CD4-positive, alpha-beta T cell treated with Interleukin-1 beta for 1 hour (primary cell): Measurements from ENCODE around the gene TBX4.

Experiments
- DNase-seq, 2 donors: peaks; one replicate each; pipeline ENCODE4 v3.0.0-alpha.2; 2020 to 2022

Gene TBX4

DNA sequence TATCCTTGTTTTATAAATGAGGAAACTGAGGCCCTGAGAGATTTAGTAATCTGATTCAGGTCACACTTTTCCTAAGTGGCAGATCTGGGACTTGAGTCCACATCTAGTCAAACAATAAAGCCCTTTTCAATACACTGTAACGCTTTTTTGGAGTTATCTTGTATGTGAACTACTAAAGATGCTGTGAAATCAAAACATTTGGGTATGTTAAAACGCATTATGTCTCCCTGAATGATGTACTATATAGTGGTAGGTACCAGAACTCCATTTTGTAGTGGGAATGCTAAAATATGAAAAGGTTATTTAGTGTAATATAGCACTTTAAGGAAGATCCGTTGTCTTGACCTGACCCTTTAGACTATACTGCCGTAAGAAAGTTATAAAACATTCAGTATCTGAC lies 81.6 kb downstream of the TBX4 start:
- DNase-seq = no peak

GRCh38 chr17:61534414-61534813 lies 82.2 kb downstream of the TBX4 start:
- no peak for DNase-seq
